NK-92 (cell line): Measurements from ENCODE around the gene GALNT18.

Experiments used
- DNase-seq: peaks from one replicate; lab custom pipeline; 2025; ENCODE audit not compliant: unreplicated experiment; lab: John Stamatoyannopoulos, UW

Gene GALNT18

DNA sequence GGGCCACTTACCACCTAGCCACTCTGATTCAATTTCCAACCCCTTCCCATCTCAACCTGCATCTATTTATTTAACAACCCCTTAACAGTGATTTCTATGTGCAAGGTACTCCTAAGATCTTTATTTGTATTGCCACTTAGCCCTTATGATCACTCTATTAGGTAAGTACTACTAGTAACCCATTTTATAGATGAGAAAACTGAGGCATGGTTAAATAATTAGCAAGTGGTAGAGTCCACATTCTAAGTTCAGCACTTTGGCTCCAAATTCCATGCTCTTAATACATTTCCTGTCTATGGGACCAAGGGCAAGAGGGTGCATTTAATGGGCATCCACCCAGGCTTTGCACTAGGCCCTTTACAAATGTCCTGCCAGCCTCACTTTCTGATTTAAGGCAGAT, 230.6 kb downstream of the GALNT18 start:
- DNase-seq: no peak

DNA sequence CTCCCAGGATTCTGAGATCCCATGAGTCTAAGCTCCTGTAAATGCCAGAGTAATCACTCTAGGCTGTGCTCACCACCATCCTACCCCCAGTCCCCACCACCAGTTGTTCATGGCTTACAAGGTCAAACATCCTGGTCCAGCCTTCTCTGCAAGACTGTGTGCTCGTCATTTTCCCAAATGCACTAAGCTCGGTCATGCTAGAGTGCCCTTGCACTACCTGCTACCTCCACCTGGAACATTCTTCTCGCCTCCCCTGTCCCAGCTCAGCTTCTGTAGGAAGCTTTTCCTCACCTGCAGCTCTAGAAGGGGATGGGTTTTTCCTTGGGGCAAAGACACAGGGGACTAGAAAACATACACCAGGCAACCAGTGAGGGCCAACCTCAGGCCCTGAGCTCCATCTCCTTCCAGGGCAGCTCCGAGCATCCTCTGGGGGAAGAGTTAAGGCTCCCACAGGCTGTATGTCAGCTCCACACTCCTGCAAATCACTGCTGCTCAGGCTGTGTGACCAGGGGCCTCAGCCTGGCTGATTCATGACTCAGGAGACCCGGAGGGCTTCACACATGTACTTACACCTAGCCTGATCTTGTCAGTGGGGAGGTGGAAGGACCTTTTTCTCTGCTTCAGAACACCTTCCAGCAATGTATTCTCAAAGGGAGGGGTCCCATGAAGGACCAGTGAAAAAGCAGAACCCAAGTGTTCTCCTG, 231.6 kb downstream of the GALNT18 start:
- no peak for DNase-seq

DNA sequence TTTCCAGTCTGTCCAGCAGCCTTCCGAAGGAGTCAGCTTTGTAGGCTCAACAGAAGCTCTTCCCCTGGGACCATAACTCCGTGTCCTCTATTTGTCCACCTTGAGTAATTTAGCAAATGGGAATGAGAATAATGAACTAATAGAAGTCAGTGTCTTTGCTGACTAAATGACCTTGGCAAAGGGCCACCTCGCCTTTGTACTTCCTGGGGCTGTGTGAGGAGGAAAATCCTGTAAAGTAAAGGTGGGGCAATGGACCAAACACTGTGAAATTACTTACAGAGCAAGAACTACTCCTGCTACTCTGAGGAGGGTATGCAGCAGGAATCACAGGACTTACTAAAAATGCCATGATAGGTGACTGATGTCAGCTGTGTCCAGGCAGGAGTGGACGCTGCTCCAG, 232.6 kb downstream of the GALNT18 start:
- DNase-seq: no peak

DNA sequence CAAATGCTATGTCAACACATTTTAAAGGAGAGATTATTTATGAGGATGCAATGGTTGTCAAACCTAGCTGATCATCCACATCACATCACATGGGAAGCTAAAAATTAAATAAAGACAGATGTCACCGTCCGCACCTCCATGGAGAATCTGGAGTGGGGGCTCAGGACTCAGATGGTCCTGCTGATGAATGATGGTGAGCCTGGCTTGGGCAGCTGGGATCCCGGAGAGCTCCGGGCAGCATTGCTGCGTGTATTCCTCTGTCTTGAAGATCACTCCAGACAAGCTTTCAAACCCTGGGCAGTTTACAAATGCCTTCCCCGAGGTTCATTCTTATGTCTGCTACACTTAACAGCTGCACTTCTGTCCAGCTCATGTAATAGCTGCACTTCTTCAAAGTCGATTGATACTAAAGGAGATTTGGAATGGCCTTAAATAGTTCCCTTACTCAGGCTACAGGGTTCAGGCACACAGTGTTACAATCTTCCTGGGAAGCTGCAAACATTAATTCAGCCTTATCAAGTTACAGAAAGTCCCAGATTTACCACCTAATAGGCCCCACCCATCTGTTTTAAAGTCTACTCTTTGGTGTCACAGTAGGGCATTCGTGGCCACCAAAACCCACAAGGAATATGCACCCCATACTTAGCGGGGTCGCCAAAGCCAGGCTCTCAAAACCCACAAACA, 234.0 kb downstream of the GALNT18 start:
- no peak for DNase-seq

DNA sequence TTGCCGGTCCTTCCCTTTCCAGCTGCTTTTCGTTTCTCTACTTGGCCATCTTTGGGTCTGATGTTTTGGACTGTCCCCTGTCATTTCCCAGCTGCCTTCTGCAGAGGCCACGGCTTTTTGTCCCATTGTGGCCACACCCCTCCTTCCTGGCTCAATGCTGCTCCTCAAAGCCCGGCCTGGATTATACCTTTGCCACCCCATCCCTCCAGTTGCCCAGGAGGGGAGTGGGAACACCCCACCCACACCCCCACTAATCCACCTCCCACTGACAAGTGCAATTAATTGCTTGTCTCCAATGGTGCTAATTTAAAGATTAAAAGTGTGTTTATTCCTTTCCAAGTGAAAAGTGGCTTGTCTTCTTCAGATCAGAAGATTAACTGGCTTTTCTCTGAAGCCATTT, 234.6 kb downstream of the GALNT18 start:
- no peak for DNase-seq

DNA sequence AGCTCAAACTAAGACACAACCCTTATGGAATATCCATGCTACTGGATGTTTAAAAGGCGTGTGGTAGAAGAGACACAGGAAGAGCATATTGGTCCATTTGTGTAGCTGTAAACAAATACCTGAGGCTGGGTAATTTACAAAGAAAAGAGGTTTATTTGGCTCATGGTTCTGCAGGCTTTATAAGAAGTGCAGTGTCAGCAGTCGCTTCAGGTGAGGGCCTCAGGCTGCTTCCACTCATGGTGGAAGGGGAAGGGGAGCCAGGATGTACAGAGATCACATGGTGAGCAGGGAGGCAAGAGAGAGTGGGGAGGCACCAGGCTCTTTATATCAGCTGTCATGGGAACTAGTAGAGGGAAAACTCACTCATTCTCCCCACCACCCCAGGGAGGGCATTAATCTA, 237.0 kb downstream of the GALNT18 start:
- DNase-seq: no peak

DNA sequence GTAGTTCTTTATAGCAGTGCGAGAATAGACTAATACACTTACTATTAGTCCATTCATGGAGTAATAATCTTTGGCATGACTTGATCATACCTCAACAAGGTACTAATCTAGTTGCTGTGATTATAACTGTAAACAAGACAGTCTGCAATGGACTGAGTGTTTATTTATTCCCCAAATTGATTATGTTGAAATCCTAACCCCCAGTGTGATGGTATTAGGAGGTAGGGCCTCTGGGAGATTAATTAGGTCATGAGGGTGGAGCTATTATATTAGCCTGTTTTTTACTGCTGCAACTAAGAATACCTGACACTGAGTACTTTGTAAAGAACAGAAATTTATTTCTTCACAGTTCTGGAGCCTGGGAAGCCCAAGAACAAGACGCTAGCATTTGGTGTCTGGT, 237.8 kb downstream of the GALNT18 start:
- no peak for DNase-seq

DNA sequence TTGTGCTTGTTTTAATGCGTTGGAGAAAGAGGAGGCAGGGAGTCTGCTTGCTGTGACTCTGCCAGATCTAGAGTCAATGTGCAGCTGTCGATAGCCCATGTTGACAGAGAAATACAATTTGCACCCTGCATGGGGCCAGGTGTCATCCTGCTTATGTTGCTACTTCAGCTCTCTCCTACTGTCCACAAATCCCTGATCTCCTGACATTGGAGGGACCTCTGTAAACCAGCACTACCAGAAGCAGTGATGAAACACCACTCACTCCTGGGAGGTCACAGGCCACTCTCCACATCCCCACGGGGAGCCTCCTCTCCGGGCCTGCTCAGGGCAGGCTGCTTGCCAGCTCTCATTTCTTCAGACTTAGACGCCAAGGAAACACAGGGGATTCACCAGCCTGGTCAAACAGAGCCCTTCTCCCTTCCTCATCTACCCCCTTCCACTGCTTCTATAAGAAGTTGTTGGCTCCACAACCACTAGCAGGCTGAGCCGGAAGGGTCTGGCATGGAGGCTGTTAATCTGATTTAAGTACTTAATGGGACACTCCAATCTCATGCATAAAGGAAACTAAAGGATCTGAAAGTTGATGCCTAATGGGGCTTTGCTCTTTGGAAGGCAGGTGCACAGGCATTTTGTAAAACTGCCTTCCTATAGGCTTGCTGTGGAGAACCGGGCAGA, 238.8 kb downstream of the GALNT18 start:
- DNase-seq: no peak

DNA sequence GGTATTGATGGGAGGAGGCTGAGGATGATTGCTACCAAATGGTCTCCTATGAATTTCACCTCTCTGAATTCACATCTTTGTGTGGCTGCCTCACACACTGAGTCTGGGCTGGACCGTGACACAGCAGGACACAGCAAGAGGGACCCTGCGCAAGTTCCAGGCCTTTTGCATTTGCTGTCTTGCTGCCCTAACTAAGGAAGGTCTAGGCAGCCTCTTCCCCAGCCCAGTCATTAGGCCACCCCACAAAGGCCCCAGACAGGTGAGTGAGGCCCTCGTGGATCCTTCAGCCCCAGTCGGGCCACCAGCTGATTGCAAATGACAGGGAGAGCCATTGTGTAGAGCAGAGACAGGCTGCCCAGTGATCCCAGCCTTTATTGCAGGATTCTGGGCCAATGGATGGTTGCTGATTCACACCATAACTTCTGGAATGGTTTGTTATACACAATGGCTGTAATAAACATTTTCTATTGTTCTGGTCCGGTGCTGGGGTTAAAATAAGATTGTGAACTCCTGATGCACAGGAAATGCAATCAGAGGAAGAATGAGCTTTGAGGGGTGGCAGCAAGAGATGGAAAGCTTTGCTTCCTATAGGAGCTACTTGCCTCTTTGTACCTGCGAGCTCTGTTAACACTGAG, 240.2 kb downstream of the GALNT18 start:
- no peak for DNase-seq

DNA sequence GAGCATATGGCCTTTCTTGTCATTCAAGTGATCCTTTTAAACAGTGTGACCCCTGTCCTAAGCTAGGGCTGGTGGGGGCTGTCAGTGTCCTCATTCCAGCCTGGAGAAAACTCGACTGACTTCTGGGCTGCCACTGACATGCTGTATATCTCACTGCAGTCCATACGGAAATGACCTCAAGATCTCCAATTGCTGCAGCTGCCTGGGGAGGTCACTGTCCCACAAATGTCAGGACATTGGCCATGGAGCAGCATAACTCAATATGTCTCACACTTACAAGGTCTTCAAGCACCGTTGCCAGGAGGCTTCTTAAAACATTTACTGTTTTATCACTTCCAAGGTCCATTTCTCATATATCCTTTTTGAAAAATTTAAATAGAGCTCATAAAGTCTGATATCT, 240.9 kb downstream of the GALNT18 start:
- DNase-seq: no peak

DNA sequence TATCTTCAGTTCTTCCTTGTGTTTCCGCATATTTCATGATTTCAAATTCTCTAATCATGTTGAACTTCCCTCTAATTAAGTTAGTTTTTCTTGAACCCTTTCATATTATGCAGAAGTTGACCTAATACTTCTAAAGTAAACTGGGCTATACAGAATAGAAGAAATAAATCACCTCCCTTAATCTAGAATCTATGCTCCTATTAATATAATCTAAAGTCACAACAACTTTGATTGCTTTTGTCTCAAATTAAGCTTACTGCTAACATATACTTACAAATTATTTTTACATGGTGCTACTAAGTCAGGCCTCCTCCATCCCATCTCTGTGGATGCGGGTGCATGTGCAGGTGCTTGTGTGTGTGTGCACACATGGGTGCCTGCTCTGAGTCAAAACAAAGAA, 241.5 kb downstream of the GALNT18 start:
- DNase-seq: no peak

DNA sequence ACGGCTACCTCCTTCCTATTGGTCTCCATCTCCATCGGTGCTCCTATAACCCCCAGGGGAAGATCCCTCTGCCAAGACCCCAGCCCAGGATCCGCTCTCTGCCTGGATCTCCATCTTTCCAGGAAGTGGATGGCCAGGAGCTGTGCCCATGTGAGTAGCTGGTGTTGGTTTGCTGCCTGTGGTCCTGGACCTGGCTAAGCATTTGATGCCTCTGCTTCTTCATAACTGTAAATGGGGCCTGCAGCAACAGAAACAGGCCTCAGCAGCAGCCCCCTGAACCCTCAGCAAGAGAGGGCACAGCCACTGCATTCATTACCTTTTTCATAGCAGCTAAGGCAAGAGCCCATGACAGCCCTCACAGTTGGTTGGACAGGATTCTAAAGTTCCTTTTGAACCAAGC, 242.1 kb downstream of the GALNT18 start:
- DNase-seq: no peak

DNA sequence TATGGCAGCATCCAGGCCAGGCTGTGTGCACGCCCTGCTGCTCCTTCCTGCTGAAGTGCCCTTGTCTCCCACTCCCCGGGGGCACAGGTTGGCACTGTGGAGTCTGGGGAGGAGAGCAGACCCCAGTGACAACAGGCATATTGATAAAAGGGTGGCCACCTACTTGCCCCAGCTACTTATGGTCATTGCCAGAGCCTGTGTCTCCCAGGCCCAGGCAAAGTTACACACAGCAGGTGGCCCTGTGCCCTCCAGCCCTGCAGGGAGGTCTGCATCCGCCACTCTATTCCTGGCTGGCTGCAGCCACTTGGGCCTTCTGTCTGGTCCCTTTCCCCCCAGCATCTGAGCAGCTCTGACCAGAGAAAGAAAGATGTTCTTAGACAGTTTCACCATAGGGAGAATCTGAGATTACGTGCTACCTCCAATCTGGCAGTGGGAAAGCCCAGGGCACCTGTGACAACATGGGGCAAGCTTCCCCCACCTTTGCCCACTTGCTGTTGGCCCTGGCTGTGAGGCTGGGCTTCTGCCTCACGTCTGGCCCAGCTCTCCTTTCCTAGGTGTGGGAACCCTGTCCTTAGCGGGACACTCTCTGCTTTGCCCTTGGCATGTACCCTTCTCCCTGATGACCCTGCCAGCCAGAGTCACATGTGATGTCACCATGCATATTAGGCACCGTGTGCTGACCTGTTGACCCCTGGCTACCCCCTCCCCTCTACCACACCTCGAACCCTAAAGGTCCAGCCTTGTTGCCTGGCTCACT, 243.4 kb downstream of the GALNT18 start:
- no peak for DNase-seq

DNA sequence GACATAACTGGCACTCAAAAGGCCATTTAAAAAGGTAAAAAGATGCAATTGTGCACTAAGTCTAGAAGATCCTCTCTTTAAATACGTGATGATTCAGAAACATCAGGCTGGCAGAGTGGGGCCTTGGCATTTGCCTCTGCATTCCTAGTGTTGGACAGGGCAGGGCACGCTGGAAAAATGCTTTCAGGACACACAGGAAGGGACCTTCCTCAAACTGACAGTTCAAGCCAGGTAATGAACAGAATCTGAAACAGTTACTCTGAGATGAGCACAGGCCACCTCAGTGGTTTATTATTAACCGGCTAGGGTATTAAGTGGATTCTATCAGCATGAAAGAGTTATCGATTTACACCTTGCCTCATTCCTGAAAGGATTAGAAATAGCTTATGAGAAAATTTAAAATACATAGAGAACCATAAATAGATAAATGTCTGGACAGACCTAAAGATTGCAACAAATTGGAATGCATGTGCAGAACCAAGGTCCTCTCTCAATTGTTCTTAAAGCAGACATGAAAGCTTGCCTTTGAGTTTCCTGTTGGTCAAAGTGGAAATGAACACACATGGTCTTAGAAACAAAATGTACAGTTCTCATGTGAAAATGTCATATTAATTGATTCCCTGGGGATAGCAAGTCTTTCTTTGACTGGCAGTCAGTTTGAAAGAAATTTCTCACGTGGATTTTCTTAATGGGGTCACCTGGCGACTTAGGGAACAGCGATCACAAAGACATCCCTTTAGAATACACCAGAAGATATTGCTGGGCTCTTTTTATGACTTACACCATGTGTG, 247.3 kb downstream of the GALNT18 start:
- no peak for DNase-seq

DNA sequence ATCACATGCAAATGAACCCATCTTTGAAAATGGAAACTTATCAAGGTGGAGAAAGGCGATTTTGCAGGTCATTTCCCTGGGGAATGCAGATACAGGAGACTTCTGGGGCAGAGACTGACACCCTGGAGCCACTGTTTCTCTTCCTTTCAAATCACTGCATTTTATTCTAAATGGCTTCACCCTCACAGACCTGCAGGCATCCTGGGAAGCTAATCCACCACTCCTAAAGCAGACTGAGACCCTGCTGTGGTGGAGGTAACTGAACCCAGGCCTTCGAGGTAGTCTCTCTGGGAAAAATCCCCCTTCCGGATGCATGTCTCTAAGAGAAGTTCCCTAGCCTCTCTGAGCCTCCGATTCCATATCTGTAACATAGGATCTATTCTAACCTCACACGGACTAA, 247.9 kb downstream of the GALNT18 start:
- DNase-seq: no peak

DNA sequence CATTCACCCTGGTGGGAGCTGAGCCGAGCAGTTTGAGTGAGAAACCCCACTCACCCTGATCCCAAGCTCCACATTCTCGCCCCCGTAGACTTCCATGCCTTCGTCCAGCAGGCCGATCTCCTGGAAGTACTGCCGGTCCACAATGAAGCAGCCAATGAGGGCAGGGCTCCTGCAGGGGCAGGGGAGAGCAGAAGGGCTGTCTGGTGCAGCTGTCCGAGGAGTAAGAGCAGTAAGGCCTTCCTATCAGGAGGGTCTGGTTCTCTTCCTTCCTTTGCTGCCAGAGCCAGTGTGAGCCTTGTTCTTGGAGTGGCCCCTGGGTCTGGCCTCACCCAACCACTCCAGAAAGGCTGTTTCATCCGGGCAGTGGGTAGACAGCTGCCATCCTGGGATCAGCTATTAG, 249.3 kb downstream of the GALNT18 start:
- DNase-seq: no peak

DNA sequence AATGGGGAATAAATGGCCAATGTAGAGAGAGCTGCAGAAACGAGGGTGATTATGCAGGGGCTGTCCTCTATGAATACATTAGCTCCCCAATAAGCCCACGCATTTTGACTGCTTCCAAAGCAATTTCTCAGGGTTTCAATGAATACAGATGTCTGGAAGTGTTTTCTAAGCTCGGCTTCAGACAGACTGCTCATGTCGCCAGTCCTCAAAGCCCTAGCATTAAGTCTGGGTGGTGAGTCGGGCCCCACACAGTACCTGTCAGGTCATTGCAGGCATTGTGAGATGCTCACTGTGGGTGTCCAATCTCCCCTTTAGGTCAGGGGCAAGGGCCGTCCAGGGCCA, 250.9 kb downstream of the GALNT18 start:
- no peak for DNase-seq

DNA sequence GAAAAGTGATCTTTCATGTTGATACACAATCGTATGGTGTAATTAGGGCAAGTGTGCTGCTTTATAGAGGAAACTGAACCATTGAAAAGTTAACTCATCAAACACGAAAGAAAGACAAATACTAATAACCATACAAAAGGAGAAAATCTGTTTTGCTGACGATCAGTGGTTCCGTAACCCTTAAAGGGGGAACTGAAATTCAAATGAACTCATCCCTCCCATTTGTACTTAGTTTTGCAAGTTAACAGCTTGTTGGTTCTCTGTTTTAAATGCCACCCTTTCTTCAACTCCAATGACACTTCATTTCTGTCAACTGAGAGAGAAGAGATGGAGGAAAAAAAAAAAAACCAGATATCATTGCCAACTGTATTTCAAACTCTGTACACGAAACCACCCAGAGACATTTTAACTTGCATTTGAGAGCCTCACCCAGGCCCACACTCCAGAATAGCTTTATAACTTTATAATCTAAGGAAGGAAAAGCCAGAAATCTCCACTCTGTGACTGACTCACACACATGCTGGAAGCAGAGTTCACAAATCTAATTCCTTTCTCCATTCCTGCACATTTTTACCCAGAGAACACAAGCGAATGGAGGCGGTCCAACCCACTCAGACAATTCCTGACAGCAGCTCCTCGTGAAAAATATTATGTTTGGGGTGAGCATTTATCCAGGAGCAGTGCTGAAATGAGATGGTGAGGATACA, 251.4 kb downstream of the GALNT18 start:
- no peak for DNase-seq

DNA sequence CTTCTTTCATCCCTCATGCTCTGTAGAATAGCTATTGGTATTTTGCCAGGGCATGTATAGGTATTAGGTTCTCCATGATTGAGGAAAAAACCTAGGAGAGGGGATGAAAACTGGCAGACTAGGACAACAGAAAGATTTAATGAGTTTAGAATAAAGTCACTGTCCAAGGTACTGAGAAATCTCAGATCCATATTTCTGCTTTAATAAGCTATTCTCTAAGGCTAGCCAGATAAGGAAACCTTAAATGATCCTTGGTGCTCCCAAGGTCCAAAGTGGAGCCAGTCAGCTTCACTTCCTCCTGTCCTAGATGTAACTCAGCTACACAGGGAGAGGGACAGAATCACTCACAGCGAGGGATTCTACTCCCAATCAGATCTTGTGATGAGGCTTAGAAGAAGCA, 255.0 kb downstream of the GALNT18 start:
- DNase-seq: no peak

DNA sequence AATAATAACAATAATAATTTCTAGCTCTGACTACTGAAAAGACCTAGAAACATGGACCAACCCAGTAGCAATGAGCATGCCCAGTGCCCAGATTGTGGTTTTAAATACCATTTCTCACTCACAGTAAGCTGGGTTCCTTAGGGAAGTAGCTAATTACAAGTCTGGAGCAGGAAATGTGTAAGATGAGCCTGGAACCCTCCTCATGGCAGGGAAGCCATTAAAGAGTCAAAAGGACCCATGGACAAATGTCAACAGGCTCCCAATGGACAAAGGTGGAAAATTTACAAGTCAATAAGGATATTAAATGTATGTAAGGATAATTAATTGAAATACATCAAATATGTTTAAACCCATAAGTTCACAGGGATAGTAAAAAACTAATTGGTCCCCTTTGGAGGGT, 258.1 kb downstream of the GALNT18 start:
- no peak for DNase-seq
